ENCODE measurements around the gene PRMT2.

- TF ChIP-seq CTCF (IDR thresholded peaks at IDR 0.05): no peak
- TF ChIP-seq SMC3 (IDR thresholded peaks at IDR 0.05): no peak
- no peak for TF ChIP-seq POLR2A (IDR thresholded peaks at IDR 0.05; ENCODE audit: low read length)
- TF ChIP-seq CBX8 (IDR thresholded peaks at IDR 0.05): no peak
- TF ChIP-seq RCOR1 (IDR thresholded peaks at IDR 0.05; ENCODE audit: low read depth, low read length): no peak
- TF ChIP-seq ESRRA (IDR thresholded peaks at IDR 0.05; ENCODE audit: borderline replicate concordance, low read length): no peak
- TF ChIP-seq BHLHE40 (IDR thresholded peaks at IDR 0.05; ENCODE audit: low read depth, low read length): no peak
Observed at GRCh38 chr21:46636550-46637285, 1.2 kb downstream of the PRMT2 start.

Measured in A549 (cell line).